ENCODE measurements around the gene A1BG. TPM values are rescaled to one million over a fixed set of nuclear protein-coding genes. Genes with fewer than 3 reads are reported as not detected.

Gene A1BG
- total and polyA plus RNA-seq, 2 of the 13 experiments (the other 11 are each of a cell fraction or from before 2014, with no cell fraction given) = 14.7 to 41.4 TPM

DNA sequence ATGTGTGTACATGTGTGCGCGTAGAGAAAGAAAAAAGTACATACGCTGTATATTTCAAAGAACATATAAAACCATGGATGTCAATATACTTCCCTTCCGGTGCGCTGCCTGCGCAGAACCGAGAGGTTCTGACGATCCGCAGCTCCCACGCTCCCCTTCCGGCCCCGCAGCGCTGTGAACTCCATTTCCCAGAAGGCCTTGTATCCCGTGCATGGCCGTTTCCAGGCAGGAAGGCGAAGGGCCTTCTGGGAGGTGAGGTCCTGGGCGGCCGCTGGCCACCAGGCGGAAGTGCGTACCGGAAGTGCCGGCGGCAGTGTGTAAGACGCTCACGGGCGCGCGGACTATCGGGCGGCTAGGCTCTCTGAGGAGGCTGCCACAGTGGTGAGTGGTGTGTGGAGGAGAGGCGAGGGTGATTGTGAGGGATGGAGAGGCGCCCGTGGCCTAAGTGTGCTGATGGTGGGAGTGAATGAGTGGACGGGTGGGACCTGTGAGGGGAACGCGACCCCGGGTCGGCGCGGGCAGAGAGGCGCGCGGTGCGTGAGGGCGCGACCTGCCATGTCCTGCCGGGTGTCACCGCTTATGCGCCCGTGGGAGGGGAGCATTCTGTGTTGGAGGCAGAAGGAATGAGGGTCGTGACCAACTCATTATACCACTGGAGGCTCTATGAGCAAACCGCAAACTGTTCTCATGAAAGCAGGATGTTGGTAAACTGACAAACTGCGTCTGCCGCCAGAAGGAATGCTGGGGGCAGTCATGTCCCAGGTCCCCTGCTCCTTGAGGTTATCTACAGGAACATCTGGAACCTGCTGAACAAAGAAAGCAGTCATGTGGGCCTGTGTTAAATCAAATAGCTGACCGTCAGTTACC lies 48.0 kb downstream of the A1BG start, which contains the start of gene ERVK3-1 (continued):
- TF ChIP-seq, protein P1, sequence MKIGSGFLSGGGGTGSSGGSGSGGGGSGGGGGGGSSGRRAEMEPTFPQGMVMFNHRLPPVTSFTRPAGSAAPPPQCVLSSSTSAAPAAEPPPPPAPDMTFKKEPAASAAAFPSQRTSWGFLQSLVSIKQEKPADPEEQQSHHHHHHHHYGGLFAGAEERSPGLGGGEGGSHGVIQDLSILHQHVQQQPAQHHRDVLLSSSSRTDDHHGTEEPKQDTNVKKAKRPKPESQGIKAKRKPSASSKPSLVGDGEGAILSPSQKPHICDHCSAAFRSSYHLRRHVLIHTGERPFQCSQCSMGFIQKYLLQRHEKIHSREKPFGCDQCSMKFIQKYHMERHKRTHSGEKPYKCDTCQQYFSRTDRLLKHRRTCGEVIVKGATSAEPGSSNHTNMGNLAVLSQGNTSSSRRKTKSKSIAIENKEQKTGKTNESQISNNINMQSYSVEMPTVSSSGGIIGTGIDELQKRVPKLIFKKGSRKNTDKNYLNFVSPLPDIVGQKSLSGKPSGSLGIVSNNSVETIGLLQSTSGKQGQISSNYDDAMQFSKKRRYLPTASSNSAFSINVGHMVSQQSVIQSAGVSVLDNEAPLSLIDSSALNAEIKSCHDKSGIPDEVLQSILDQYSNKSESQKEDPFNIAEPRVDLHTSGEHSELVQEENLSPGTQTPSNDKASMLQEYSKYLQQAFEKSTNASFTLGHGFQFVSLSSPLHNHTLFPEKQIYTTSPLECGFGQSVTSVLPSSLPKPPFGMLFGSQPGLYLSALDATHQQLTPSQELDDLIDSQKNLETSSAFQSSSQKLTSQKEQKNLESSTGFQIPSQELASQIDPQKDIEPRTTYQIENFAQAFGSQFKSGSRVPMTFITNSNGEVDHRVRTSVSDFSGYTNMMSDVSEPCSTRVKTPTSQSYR (CRISPR knock-in tag; IDR thresholded peaks at IDR 0.05; ENCODE audit: borderline replicate concordance) = no peak
- peak; percentile 23; the same call in 1 of the 2 replicates for TF ChIP-seq ZNF501 (CRISPR knock-in tag; IDR thresholded peaks at IDR 0.05)
- no peak for TF ChIP-seq POLR2AphosphoS2 (IDR thresholded peaks at IDR 0.05; ENCODE audit: low read depth, low read length)
- no peak for TF ChIP-seq CHD4 (IDR thresholded peaks at IDR 0.05; ENCODE audit: borderline replicate concordance, low read length)
- no peak for TF ChIP-seq ZNF530 (CRISPR knock-in tag; IDR thresholded peaks at IDR 0.05; ENCODE audit: low read depth)
- no peak for TF ChIP-seq ZNF850 (CRISPR knock-in tag; conservative IDR thresholded peaks at IDR 0.05)
- peak; percentile 69; the same call in 1 of the 2 replicates for TF ChIP-seq ZNF777 (CRISPR knock-in tag; IDR thresholded peaks at IDR 0.05)
- no peak for TF ChIP-seq TOE1 (CRISPR knock-in tag; IDR thresholded peaks at IDR 0.05)
- TF ChIP-seq, protein P2, sequence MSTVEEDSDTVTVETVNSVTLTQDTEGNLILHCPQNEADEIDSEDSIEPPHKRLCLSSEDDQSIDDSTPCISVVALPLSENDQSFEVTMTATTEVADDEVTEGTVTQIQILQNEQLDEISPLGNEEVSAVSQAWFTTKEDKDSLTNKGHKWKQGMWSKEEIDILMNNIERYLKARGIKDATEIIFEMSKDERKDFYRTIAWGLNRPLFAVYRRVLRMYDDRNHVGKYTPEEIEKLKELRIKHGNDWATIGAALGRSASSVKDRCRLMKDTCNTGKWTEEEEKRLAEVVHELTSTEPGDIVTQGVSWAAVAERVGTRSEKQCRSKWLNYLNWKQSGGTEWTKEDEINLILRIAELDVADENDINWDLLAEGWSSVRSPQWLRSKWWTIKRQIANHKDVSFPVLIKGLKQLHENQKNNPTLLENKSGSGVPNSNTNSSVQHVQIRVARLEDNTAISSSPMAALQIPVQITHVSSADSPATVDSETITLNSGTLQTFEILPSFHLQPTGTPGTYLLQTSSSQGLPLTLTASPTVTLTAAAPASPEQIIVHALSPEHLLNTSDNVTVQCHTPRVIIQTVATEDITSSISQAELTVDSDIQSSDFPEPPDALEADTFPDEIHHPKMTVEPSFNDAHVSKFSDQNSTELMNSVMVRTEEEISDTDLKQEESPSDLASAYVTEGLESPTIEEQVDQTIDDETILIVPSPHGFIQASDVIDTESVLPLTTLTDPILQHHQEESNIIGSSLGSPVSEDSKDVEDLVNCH (CRISPR knock-in tag; IDR thresholded peaks at IDR 0.05) = no peak
- peak; percentile 68; the same call in 1 of the 2 replicates for TF ChIP-seq NFKB2 (CRISPR knock-in tag; IDR thresholded peaks at IDR 0.05; ENCODE audit: borderline replicate concordance)
- TF ChIP-seq SOX5 (CRISPR knock-in tag; IDR thresholded peaks at IDR 0.05; ENCODE audit: borderline replicate concordance) = peak; percentile 39; the same call in 1 of the 2 replicates
- TF ChIP-seq, protein P3, sequence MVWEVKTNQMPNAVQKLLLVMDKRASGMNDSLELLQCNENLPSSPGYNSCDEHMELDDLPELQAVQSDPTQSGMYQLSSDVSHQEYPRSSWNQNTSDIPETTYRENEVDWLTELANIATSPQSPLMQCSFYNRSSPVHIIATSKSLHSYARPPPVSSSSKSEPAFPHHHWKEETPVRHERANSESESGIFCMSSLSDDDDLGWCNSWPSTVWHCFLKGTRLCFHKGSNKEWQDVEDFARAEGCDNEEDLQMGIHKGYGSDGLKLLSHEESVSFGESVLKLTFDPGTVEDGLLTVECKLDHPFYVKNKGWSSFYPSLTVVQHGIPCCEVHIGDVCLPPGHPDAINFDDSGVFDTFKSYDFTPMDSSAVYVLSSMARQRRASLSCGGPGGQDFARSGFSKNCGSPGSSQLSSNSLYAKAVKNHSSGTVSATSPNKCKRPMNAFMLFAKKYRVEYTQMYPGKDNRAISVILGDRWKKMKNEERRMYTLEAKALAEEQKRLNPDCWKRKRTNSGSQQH (CRISPR knock-in tag; IDR thresholded peaks at IDR 0.05; ENCODE audit: low read depth) = peak; percentile 79; the same call in 1 of the 2 replicates
- peak; percentile 85; the same call in 1 of the 2 replicates for TF ChIP-seq MYC (CRISPR knock-in tag; IDR thresholded peaks at IDR 0.05; ENCODE audit: borderline replicate concordance)
- TF ChIP-seq ZNF562 (CRISPR knock-in tag; IDR thresholded peaks at IDR 0.05; ENCODE audit: borderline replicate concordance) = no peak
- TF ChIP-seq ZNF577 (CRISPR knock-in tag; IDR thresholded peaks at IDR 0.05; ENCODE audit: borderline replicate concordance, low read depth) = no peak
- TF ChIP-seq, protein P4, sequence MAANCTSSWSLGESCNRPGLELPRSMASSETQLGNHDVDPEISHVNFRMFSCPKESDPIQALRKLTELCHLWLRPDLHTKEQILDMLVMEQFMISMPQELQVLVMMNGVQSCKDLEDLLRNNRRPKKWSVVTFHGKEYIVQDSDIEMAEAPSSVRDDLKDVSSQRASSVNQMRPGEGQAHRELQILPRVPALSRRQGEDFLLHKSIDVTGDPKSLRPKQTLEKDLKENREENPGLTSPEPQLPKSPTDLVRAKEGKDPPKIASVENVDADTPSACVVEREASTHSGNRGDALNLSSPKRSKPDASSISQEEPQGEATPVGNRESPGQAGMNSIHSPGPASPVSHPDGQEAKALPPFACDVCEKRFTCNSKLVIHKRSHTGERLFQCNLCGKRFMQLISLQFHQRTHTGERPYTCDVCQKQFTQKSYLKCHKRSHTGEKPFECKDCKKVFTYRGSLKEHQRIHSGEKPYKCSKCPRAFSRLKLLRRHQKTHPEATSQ (CRISPR knock-in tag; IDR thresholded peaks at IDR 0.05; ENCODE audit: borderline replicate concordance) = 0 out of 2 replicates have a peak, but pooled peaks have one; percentile 70
- TF ChIP-seq SATB2 (CRISPR knock-in tag; IDR thresholded peaks at IDR 0.05) = no peak
- TF ChIP-seq, protein P5, sequence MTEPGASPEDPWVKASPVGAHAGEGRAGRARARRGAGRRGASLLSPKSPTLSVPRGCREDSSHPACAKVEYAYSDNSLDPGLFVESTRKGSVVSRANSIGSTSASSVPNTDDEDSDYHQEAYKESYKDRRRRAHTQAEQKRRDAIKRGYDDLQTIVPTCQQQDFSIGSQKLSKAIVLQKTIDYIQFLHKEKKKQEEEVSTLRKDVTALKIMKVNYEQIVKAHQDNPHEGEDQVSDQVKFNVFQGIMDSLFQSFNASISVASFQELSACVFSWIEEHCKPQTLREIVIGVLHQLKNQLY (CRISPR knock-in tag; IDR thresholded peaks at IDR 0.05) = peak; percentile 69
- TF ChIP-seq ATF7 (IDR thresholded peaks at IDR 0.05) = no peak
- TF ChIP-seq ATF7 (CRISPR knock-in tag; IDR thresholded peaks at IDR 0.05) = no peak
